Measurements from ENCODE around the gene KCNJ1.

KCNJ1 gene

GRCh38 chr11:128841461-128842072 lies 25.5 kb downstream of the KCNJ1 start:
- no peaks in the 10 kb centered on the region for H3K9me3 ChIP-seq (ENCODE audit: control insufficient read depth in 1 of 2, low read length in 2 of 2)
- H3K27me3 ChIP-seq (ENCODE audit: low read depth, low read length): no peaks in the 10 kb centered on the region
- H3K36me3 ChIP-seq (ENCODE audit: control insufficient read depth in 1 of 2, insufficient read depth in 2 of 2, low read length in 2 of 2): no peaks in the 10 kb centered on the region
- H3K4me3 ChIP-seq (ENCODE audit: low read depth in 1 of 2, low read length in 2 of 2): no peak overlapping the region
- no peaks in the 10 kb centered on the region for H3K4me1 ChIP-seq (ENCODE audit: control insufficient read depth in 1 of 2, insufficient read depth in 2 of 2, low read length in 2 of 2)
- no peak overlapping the region for H3K27ac ChIP-seq (ENCODE audit: low read length)

GRCh38 chr11:128840783-128841182 lies 26.3 kb downstream of the KCNJ1 start:
- Histone ChIP-seq H3K27ac (ENCODE audit: low read length) (no peak overlapping the region), H3K27me3 (ENCODE audit: low read depth, low read length) (no peaks in the 10 kb centered on the region), H3K4me3 (ENCODE audit: low read depth in 1 of 2, low read length in 2 of 2) (no peak overlapping the region), H3K4me1 (ENCODE audit: control insufficient read depth in 1 of 2, insufficient read depth in 2 of 2, low read length in 2 of 2) (no peaks in the 10 kb centered on the region), H3K9me3 (ENCODE audit: control insufficient read depth in 1 of 2, low read length in 2 of 2) (no peaks in the 10 kb centered on the region), H3K36me3 (ENCODE audit: control insufficient read depth in 1 of 2, insufficient read depth in 2 of 2, low read length in 2 of 2) (no peaks in the 10 kb centered on the region)

- Histone ChIP-seq H3K27me3 (ENCODE audit: low read depth, low read length) (no peaks in the 10 kb centered on the region), H3K36me3 (ENCODE audit: control insufficient read depth in 1 of 2, insufficient read depth in 2 of 2, low read length in 2 of 2) (no peaks in the 10 kb centered on the region), H3K4me3 (ENCODE audit: low read depth in 1 of 2, low read length in 2 of 2) (no peak overlapping the region), H3K4me1 (ENCODE audit: control insufficient read depth in 1 of 2, insufficient read depth in 2 of 2, low read length in 2 of 2) (no peaks in the 10 kb centered on the region), H3K9me3 (ENCODE audit: control insufficient read depth in 1 of 2, low read length in 2 of 2) (no peaks in the 10 kb centered on the region), H3K27ac (ENCODE audit: low read length) (no peak overlapping the region)
Measured at GRCh38 chr11:128840137-128840536, 27.0 kb downstream of the KCNJ1 start.

GRCh38 chr11:128839081-128839480 lies 28.0 kb downstream of the KCNJ1 start:
- Histone ChIP-seq H3K27me3 (ENCODE audit: low read depth, low read length) (no peaks in the 10 kb centered on the region), H3K4me1 (ENCODE audit: control insufficient read depth in 1 of 2, insufficient read depth in 2 of 2, low read length in 2 of 2) (no peaks in the 10 kb centered on the region), H3K9me3 (ENCODE audit: control insufficient read depth in 1 of 2, low read length in 2 of 2) (no peaks in the 10 kb centered on the region), H3K4me3 (ENCODE audit: low read depth in 1 of 2, low read length in 2 of 2) (no peak overlapping the region), H3K27ac (ENCODE audit: low read length) (no peak overlapping the region), H3K36me3 (ENCODE audit: control insufficient read depth in 1 of 2, insufficient read depth in 2 of 2, low read length in 2 of 2) (no peaks in the 10 kb centered on the region)

- Histone ChIP-seq H3K36me3 (ENCODE audit: control insufficient read depth in 1 of 2, insufficient read depth in 2 of 2, low read length in 2 of 2) (no peaks in the 10 kb centered on the region), H3K27ac (ENCODE audit: low read length) (no peak overlapping the region), H3K27me3 (ENCODE audit: low read depth, low read length) (no peaks in the 10 kb centered on the region), H3K4me1 (ENCODE audit: control insufficient read depth in 1 of 2, insufficient read depth in 2 of 2, low read length in 2 of 2) (no peaks in the 10 kb centered on the region), H3K9me3 (ENCODE audit: control insufficient read depth in 1 of 2, low read length in 2 of 2) (no peaks in the 10 kb centered on the region), H3K4me3 (ENCODE audit: low read depth in 1 of 2, low read length in 2 of 2) (no peak overlapping the region)
Measured at GRCh38 chr11:128837627-128838026, 29.5 kb downstream of the KCNJ1 start.

- no peaks in the 10 kb centered on the region for H3K9me3 ChIP-seq (ENCODE audit: control insufficient read depth in 1 of 2, low read length in 2 of 2)
- no peak overlapping the region for H3K27ac ChIP-seq (ENCODE audit: low read length)
- H3K4me3 ChIP-seq (ENCODE audit: low read depth in 1 of 2, low read length in 2 of 2): no peak overlapping the region
- H3K36me3 ChIP-seq (ENCODE audit: control insufficient read depth in 1 of 2, insufficient read depth in 2 of 2, low read length in 2 of 2): no peaks in the 10 kb centered on the region
- no peaks in the 10 kb centered on the region for H3K27me3 ChIP-seq (ENCODE audit: low read depth, low read length)
- H3K4me1 ChIP-seq (ENCODE audit: control insufficient read depth in 1 of 2, insufficient read depth in 2 of 2, low read length in 2 of 2): no peaks in the 10 kb centered on the region
Measured at GRCh38 chr11:128835741-128836430, 31.2 kb downstream of the KCNJ1 start.

- Histone ChIP-seq H3K27ac (ENCODE audit: low read length) (no peak overlapping the region), H3K4me3 (ENCODE audit: low read depth in 1 of 2, low read length in 2 of 2) (no peak overlapping the region), H3K4me1 (ENCODE audit: control insufficient read depth in 1 of 2, insufficient read depth in 2 of 2, low read length in 2 of 2) (no peaks in the 10 kb centered on the region), H3K9me3 (ENCODE audit: control insufficient read depth in 1 of 2, low read length in 2 of 2) (no peaks in the 10 kb centered on the region), H3K36me3 (ENCODE audit: control insufficient read depth in 1 of 2, insufficient read depth in 2 of 2, low read length in 2 of 2) (no peaks in the 10 kb centered on the region), H3K27me3 (ENCODE audit: low read depth, low read length) (no peaks in the 10 kb centered on the region)
Measured at GRCh38 chr11:128834157-128834556, 32.9 kb downstream of the KCNJ1 start.

DNA sequence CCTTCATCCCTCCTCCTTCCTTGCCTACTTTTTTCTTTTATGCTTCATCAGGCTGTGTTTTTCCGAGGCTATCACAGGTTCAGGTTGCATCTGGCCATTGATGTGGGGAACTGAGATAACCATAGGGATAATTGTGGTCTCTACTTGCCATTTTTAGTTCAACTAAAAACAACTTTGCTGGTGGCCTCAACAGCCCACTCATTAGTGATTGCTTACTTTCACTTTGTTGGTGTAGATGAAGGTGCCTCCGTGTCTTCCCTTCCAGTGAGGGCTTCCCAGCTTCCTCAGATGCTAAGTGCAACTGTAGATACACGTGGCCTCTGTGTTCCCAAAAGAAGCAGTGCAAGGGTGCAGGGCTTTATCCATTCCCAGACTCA lies 35.0 kb downstream of the KCNJ1 start:
- Histone ChIP-seq H3K9me3 (ENCODE audit: control insufficient read depth in 1 of 2, low read length in 2 of 2) (no peaks in the 10 kb centered on the region), H3K27ac (ENCODE audit: low read length) (no peak overlapping the region), H3K4me3 (ENCODE audit: low read depth in 1 of 2, low read length in 2 of 2) (no peak overlapping the region)

DNA sequence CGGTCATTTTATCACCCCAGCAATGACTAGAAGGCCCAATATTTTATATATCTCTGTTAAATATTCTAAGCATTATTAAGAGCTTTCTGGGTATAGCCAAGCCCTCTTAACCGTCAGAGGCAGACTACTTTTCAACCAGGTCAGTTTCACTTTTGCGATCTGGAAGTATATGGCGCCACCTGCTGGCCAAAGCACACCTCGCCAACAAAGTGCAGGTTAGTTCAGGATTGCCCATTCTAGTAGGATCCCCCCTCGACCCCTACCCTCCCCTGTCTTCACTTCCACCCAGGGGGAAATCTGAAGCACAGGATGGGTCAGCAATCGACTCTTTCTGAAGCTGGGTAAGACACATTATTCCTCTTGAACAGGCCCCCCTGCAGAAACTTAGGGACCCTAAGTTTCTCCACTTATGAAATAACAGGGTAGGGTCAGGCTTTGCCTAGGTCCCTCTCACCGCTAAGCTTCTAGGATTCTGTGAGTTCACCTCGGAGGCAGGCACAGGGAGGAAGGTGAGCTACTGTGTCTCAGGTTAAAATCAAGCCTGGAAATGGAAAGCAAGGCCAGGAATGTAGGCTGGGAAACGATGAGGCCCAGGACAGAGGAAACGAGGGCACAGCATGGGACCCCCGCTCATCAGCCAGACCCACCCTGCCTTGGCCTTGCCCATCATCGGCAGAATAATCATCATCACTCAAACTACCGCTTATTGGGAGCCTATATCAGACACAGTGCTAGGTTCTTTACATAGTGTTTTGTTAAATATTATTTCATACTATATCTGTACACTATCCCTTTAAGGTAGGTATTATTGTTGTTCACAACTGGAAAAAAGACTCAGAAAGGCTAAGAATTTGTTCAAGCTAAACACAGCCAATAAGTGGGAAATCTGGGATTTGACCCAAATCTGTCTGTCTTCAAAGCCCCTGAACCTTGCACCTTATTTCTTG lies 35.6 kb downstream of the KCNJ1 start:
- H3K27me3 ChIP-seq (ENCODE audit: low read depth, low read length): no peaks in the 10 kb centered on the region
- H3K4me1 ChIP-seq (ENCODE audit: control insufficient read depth in 1 of 2, insufficient read depth in 2 of 2, low read length in 2 of 2): no peaks in the 10 kb centered on the region
- no peak overlapping the region for H3K27ac ChIP-seq (ENCODE audit: low read length)
- H3K9me3 ChIP-seq (ENCODE audit: control insufficient read depth in 1 of 2, low read length in 2 of 2): no peaks in the 10 kb centered on the region
- no peak overlapping the region for H3K4me3 ChIP-seq (ENCODE audit: low read depth in 1 of 2, low read length in 2 of 2)
- H3K36me3 ChIP-seq (ENCODE audit: control insufficient read depth in 1 of 2, insufficient read depth in 2 of 2, low read length in 2 of 2): no peaks in the 10 kb centered on the region

More for the DNA sequence above, 35.0 kb downstream of the KCNJ1 start:
- no peaks in the 10 kb centered on the region for H3K27me3 ChIP-seq (ENCODE audit: low read depth, low read length)
- no peaks in the 10 kb centered on the region for H3K4me1 ChIP-seq (ENCODE audit: control insufficient read depth in 1 of 2, insufficient read depth in 2 of 2, low read length in 2 of 2)
- H3K36me3 ChIP-seq (ENCODE audit: control insufficient read depth in 1 of 2, insufficient read depth in 2 of 2, low read length in 2 of 2): no peaks in the 10 kb centered on the region

- Histone ChIP-seq H3K9me3 (ENCODE audit: control insufficient read depth in 1 of 2, low read length in 2 of 2) (no peaks in the 10 kb centered on the region), H3K4me1 (ENCODE audit: control insufficient read depth in 1 of 2, insufficient read depth in 2 of 2, low read length in 2 of 2) (no peaks in the 10 kb centered on the region), H3K27me3 (ENCODE audit: low read depth, low read length) (no peaks in the 10 kb centered on the region), H3K36me3 (ENCODE audit: control insufficient read depth in 1 of 2, insufficient read depth in 2 of 2, low read length in 2 of 2) (no peaks in the 10 kb centered on the region), H3K4me3 (ENCODE audit: low read depth in 1 of 2, low read length in 2 of 2) (no peak overlapping the region), H3K27ac (ENCODE audit: low read length) (no peak overlapping the region)
Measured at GRCh38 chr11:128830290-128831173, 36.6 kb downstream of the KCNJ1 start.
